GM18505 (cell line): ENCODE measurements around the gene RWDD4.
A peak's percentile ranks its signal among the peaks of the same experiment; 100 is the strongest.

Source experiments
- ATAC-seq: cut with Tn5 transposase; IDR thresholded peaks from one replicate; pipeline ENCODE4 v1.9.1; 2021; ENCODE audit not compliant: unreplicated experiment
- POLR2A ChIP-seq: IDR thresholded peaks from 4 replicates; pipeline ENCODE4 v1.6.1; 2011; ENCODE audit warnings: borderline replicate concordance; ENCODE audit not compliant: insufficient read depth, insufficient read length; ENCODE audit errors: extremely low read depth

The RWDD4 gene

GRCh38 chr4:183659029-183659871 is at the start of gene RWDD4, which contains the start of gene TRAPPC11:
RWDD4 (minus strand) TSS chr4:183659185; CDS start chr4:183658952, 233 bp downstream.
TRAPPC11 (plus strand) TSS chr4:183659293; CDS start chr4:183663868, 4,575 bp downstream.
- peak; percentile 62 for TF ChIP-seq POLR2A

GRCh38 chr4:183702492-183702891 is 43.5 kb upstream of the RWDD4 start:
- no peak for ATAC-seq
- no peak for TF ChIP-seq POLR2A

More at GRCh38 chr4:183659029-183659871, at the start of gene RWDD4, which contains the start of gene TRAPPC11:
- ATAC-seq, result peak; percentile 99

GRCh38 chr4:183700407-183700806 is 41.4 kb upstream of the RWDD4 start:
- ATAC-seq, result no peak
- no peak for TF ChIP-seq POLR2A

DNA sequence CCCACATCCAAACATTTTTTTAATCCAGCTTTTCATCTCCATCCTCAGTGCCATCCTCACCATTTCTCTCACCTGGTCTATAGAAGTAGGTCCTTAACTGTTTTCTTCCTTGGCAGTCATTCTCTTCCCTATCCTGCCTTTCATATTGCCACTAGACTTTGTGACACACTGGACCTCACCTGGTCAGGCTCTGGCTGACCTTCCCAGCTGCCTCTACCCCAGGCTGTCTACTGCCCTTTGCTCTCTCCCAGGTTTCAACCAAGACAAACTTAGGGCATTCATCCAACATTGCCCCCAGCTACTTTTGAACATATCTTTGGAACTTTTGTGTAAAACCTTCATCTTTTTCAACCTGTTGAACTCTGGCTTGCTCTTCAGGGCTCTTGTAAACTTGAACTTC is 39.9 kb upstream of the RWDD4 start:
- ATAC-seq, result no peak

DNA sequence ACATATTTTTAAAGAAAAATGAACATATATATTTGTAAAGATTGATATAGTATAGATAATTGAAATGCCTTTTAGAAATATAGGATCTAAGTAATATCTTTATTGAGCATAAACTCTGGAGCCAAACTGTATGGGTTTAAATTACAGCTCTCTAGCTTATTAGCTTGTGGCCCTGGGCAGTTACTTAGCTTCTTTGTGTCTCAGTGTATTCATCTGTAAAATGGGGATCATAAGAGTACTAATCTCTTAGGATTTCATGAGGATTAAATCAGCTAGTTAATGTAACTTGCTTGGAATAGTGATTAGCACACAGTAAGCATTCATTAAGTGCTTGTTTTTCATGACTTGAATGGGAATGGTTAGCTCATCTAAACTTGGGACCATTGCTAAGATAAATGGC is 32.9 kb upstream of the RWDD4 start:
- no peak for TF ChIP-seq POLR2A
- ATAC-seq, result no peak

More for the DNA sequence above, 39.9 kb upstream of the RWDD4 start:
- TF ChIP-seq POLR2A, result no peak

DNA sequence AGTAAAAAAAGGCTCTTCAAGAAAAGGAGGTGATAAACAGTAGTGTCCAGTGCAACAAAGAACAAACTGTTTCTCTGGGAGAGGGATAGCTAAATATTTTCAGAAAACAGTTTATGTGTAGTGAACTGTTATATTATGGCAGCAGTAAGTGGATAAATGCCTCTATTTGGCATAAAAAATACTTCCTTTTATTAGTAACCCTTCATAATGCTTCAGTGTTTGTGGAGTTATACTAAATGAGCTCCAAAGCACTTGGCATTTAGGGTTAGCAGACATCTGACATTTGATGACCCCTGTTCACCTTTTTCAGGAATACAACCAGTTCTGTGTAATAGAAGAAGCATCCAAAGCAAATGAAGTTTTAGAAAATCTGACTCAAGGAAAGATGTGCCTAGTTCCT is 32.0 kb upstream of the RWDD4 start:
- TF ChIP-seq POLR2A, result no peak
- ATAC-seq, result no peak

DNA sequence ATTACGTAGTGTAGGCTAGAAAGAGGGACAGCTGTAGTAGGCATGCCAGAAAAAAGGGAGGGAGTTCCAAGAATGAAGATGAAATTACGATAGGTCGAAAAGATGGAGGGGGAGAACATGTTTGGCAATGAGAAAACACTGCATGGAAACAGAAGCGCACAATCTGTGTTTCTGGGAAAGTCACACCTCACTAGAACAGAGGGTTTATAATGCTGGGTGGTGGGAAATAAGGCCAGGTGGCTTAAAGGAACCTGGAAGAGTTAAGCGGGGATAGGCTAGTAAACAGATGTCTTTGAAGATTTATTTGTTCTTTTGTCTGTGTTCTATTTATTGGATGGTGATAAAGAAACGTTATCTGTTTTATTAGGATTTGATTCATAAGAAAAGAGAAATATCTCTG is 29.2 kb upstream of the RWDD4 start:
- ATAC-seq, result no peak
- TF ChIP-seq POLR2A, result no peak

- ATAC-seq, result no peak
- no peak for TF ChIP-seq POLR2A
Measured at GRCh38 chr4:183686461-183686860, 27.5 kb upstream of the RWDD4 start.

DNA sequence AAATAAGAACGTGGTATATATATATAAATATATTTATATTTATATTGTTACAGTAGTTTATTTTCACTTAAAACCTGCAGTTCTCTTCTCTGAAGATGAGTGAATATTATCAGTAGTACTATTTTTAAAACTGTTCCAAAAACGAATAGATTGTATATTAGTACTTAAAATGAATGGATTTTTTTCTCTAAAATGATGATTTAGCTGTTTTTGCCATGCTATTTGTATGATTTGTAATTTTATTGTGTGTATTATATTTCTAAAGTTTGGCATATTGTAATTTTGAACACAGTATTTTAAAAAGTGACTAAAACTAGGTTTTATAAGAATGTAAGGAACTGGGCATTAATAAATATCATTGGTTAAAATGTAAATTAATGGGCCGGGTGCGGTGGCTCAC is 22.1 kb upstream of the RWDD4 start:
- no peak for ATAC-seq
- no peak for TF ChIP-seq POLR2A

- no peak for ATAC-seq
- no peak for TF ChIP-seq POLR2A
Measured at GRCh38 chr4:183675625-183676024, 16.6 kb upstream of the RWDD4 start.

- ATAC-seq, result no peak
- no peak for TF ChIP-seq POLR2A
Measured at GRCh38 chr4:183674153-183674552, 15.2 kb upstream of the RWDD4 start.

DNA sequence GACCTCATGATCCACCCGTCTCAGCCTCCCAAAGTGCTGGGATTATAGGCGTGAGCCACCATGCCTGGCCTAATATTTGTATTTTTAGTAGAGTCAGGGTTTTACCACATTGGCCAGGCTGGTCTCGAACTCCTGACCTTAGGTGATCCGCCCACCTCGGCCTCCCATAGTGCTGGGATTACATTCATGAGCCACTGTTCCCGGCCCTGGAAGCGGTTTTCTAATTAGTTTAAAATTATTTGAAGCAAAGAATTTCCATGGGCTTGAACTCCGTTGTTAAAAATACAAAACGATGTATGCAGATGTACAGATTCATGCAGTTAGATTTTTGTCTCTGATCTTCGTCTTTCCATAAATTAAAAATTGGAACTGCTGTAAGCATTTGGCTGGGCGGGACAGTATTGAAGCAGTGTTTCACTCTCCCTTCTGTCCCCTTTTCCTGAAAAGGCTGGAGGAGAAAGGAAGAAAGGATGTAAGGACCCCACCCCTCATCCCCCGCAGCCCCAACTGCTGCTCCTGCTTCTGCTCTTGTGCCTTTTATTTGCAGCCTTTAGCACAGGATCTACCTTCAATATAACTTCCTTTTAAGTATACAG is 12.1 kb upstream of the RWDD4 start:
- ATAC-seq, result no peak
- TF ChIP-seq POLR2A, result no peak

DNA sequence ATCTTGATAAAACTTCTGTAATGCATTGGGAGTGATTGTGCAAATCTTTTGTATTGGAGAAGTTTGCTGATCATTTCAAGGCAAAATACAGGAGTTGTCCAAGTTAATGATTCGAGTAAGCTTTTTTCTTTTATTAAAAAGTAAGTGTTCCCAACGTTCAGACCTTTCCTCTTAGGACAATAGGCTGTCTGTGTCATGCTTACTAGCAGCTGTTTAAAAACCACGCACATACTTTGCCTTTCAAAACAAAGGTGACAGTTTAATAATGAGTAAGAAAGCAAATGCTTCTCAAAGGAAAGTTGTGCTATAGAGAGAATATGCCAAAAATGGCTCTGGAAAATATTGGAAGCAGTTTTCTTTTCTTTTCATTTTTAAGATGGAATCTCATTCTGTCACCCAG is 11.3 kb upstream of the RWDD4 start:
- no peak for TF ChIP-seq POLR2A
- ATAC-seq, result no peak

DNA sequence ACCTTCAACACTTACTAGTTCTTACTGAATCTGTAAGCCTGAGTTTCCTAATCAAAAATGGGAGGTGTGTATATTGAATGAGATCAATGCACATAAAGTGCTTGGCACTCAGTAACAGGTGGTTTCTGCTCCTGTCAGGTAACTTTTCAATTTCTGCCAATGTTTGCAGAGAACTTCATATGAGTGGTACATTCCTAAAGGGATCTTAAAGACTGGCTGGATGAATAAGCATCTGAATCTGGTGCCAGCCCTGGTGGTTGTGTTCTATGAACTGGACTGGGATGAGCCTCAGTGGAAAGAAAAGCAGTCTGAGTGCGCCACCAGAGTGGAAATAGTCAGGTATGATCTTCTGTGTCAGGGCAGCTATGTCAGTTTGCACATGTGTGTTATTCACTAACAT is 7.1 kb upstream of the RWDD4 start:
- no peak for ATAC-seq
- TF ChIP-seq POLR2A, result no peak
